Skeletal muscle tissue (tissue), 4 donors: ENCODE measurements around the gene TMCC2. TPM values are rescaled to one million over a fixed set of nuclear protein-coding genes. Genes with fewer than 3 reads are reported as not detected.

Experiments used
- H3K27ac ChIP-seq: one replicate; pipeline ENCODE4 v1.7.0; 2013; ENCODE audit warnings: mild to moderate bottlenecking, low read depth, low read length, inconsistent platforms
- H3K27me3 ChIP-seq, 3 donors: one replicate each; pipeline ENCODE4 v1.7.0; 2013; ENCODE audit warnings: low read length in 3 of 3; ENCODE audit not compliant: control insufficient read depth in 3 of 3, insufficient read depth in 3 of 3
- H3K36me3 ChIP-seq, 3 donors: one replicate each; pipeline ENCODE4 v1.7.0; 2013; ENCODE audit warnings: low read length in 3 of 3; ENCODE audit not compliant: control insufficient read depth in 3 of 3, insufficient read depth in 3 of 3
- H3K4me1 ChIP-seq, 3 donors: one replicate each; pipeline ENCODE4 v1.7.0; 2013; ENCODE audit warnings: low read length in 3 of 3, mild to moderate bottlenecking in 3 of 3; ENCODE audit not compliant: control insufficient read depth in 3 of 3, insufficient read depth in 3 of 3
- H3K4me3 ChIP-seq, 3 donors: one replicate each; pipeline ENCODE4 v1.7.0; 2013; ENCODE audit warnings: low read length in 3 of 3
- H3K9ac ChIP-seq, 3 donors: one replicate each; pipeline ENCODE4 v1.7.0; 2013; ENCODE audit warnings: low read length in 3 of 3, mild to moderate bottlenecking in 3 of 3, moderate library complexity in 2 of 3, low read depth in 1 of 3
- H3K9me3 ChIP-seq, 3 donors: one replicate each; pipeline ENCODE4 v1.7.0; 2013; ENCODE audit warnings: low read length in 3 of 3; ENCODE audit not compliant: control insufficient read depth in 3 of 3
- total RNA-seq: library from RNA; depleted of rRNA; stranded (reverse); fragments of >200 nt; gene quantifications from one replicate; pipeline ENCODE4 v1.2.3, GENCODE V29; 2014
- donor health status: Osteomylitis.

Gene TMCC2
- total RNA-seq, 1 donor from 2014 or later = 15.1 TPM

DNA sequence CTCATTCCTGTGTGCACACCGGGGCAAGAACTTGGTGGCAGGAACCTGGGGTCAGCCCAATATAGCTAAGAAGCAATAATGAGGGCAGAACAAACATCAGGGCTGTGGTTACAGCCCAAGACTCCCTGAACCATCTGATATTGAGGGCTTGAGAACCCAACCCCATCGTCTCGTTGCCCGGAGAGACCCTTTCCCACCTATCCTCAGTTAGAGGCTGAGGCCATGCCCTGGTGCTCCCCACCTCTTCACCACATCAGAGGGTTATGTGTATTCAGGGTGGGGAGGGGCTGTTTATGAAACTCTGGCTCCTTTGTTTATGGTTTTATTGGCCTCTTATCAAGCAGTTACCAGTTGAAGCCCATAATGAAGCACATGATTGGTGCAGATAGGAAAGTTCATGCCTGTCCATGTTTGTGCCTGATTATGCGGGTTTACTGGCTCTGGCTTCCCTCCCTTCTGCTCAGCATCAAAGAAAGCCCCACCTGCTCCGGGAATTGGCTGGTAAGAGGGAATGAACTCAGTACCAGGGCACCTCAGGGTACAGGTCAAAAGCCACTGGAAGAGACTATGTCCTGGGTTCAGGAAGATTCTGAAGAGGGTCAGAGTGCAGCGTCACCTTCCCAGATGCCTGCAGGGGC is 79.3 kb downstream of the TMCC2 start:
- Histone ChIP-seq H3K27ac (no peak overlapping the region), H3K4me3 (no peak overlapping the region), H3K9ac (no peak overlapping the region), H3K36me3 (peaks cover 21 to 64% (median 60%) of the 10 kb centered on the region in 3 donors), H3K27me3 (no peaks in the 10 kb centered on the region), H3K9me3 (no peaks in the 10 kb centered on the region), H3K4me1 (no peaks in the 10 kb centered on the region)

DNA sequence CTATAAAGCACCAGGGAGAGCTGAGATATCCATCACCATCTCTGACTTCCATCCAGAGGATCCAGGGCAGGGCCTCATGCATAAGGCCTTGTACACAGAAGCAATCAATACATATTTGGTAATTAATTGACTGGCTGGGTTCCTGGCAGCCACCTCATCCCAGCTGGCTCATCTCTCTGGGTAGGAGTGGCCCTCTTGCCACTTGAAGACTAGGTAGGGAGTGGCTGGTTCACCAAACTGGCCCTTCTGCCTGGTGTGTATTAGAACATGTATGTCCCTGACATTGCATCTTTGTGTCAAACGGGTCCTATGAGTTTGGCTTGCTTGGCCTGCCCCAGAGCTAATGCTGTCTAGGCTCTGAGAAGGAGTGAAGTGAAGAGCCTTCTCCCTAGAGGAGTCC is 82.0 kb downstream of the TMCC2 start:
- H3K4me1 ChIP-seq = peaks cover 11 to 12% (median 12%) of the 10 kb centered on the region in 3 donors
- H3K27ac ChIP-seq = no peak overlapping the region
- no peak overlapping the region for H3K4me3 ChIP-seq
- no peaks in the 10 kb centered on the region for H3K9me3 ChIP-seq
- H3K9ac ChIP-seq = no peak overlapping the region
- no peaks in the 10 kb centered on the region for H3K27me3 ChIP-seq
- H3K36me3 ChIP-seq = peaks cover 9 to 47% (median 41%) of the 10 kb centered on the region in 3 donors

DNA sequence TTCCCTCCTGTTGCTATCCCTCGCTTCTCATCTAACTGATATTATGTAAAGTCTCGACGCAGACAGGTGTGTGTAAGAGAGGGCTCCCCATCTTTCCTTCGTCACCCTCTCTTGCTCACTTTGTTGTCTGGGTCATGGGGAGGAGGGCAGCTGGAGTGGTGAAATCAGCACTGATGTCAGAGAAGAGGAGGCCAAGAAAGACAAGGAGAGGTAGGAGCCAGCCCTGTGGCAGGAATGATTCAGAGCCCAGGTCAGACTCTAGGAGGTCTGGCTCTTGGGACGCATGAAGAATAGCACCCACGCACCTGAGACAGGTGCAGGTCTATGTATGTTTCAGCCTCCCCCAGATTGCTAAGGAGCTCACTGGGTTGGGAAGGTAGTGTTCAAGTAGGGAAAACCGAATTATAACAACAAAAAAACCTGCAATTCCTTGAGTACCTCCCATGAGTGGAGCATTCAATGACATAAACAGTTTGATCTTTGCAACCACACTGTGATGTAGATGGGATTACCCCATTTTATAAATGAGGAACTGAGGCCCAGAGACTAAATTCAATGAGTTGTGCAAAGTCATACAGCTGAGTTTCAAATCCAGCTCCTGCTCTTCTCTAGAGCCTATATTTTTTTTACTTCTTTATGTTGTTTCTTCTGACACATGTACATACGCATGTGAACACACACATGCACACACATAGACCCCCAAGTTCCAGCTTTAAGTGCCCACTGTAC is 83.4 kb downstream of the TMCC2 start:
- no peaks in the 10 kb centered on the region for H3K27me3 ChIP-seq
- H3K4me1 ChIP-seq = peaks cover 12 to 19% (median 14%) of the 10 kb centered on the region in 3 donors
- no peak overlapping the region for H3K4me3 ChIP-seq
- H3K9me3 ChIP-seq = no peaks in the 10 kb centered on the region
- peaks cover 2 to 37% (median 33%) of the 10 kb centered on the region in 3 donors for H3K36me3 ChIP-seq
- no peak overlapping the region for H3K27ac ChIP-seq
- no peak overlapping the region for H3K9ac ChIP-seq

DNA sequence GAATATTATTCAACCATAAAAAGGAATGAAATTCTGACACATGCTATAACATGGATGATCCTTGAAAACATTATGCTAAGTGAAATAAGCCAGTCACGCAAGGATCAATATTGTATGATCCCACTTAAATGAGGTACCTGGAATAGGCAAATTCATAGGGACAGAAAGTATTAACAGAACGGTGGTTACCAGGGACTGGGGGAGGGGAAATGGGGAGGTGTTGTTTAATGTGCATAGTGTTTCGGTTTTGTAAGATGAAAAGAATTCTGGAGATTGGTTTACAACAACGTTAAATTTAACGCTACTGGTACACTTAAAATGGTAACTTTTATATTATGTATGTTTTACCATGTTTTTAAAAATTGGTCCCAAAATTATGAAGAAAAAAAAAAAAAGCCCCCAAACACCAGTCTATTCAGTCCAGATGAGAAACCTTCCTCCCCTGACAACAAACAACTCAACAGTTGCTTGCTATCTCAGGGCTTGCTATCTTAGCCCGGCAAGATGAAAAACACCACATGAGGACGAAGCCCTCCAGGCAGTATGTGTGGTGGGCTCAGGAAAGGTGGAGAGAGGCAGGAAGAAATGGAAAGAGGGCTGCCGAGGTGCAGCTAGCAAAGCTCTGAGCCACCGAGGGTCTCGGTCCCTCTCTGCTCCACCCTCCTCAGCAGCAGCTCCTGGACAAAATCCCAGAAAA is 85.3 kb downstream of the TMCC2 start:
- H3K4me1 ChIP-seq = peaks cover 30 to 38% (median 33%) of the 10 kb centered on the region in 3 donors
- no peaks in the 10 kb centered on the region for H3K9me3 ChIP-seq
- H3K36me3 ChIP-seq = peaks cover 2 to 21% (median 18%) of the 10 kb centered on the region in 3 donors
- no peaks in the 10 kb centered on the region for H3K27me3 ChIP-seq
- H3K4me3 ChIP-seq = peak overlapping the region in 2 of 3 donors; percentile 22 to 27
- H3K27ac ChIP-seq = peak overlapping the region; percentile 66
- peak overlapping the region; percentile 36 to 64 (median 41) for H3K9ac ChIP-seq

DNA sequence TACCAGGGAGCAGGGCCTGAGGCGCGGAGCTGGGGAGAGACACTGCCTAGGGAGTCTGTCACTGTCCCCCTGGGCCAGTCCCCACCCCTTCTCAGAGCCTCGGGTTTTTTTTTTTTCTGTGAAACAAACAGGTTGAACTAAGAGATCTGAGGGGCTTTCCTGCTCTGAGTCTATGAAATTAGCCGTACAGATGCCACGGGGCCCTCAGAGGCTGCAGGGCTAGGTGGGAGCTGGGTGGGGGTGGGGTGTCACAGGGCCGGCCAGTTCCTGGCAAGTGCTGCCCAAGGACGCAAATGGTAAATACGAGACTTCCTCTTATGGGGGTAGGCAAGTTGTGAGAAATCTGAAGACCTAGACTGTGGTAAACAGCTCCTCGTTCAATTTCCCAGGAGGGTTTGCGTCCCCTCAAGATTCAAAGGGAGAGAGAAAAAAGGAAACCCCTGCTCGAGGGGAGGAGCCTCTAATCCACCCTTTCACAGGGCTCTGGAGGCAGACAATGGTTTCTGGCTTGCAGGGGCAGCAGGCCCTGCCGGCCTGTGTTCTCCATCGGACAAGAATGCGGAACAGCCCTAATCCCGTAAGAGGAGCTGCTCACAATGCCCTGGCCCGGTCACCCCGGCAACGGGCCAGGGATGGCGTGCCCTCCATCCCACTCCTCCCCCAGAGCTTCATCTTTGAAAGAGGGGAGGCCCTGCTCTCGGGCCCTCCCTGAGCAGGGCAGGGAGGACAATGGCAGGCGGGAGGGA is 86.0 kb downstream of the TMCC2 start:
- H3K27ac ChIP-seq = peak overlapping the region; percentile 66
- H3K4me3 ChIP-seq = peak overlapping the region; percentile 18 to 27 (median 22)
- H3K4me1 ChIP-seq = peaks cover 38 to 45% (median 40%) of the 10 kb centered on the region in 3 donors
- no peaks in the 10 kb centered on the region for H3K9me3 ChIP-seq
- H3K9ac ChIP-seq = peak overlapping the region; percentile 36 to 64 (median 41)
- peaks cover 2 to 16% (median 13%) of the 10 kb centered on the region in 3 donors for H3K36me3 ChIP-seq
- no peaks in the 10 kb centered on the region for H3K27me3 ChIP-seq

DNA sequence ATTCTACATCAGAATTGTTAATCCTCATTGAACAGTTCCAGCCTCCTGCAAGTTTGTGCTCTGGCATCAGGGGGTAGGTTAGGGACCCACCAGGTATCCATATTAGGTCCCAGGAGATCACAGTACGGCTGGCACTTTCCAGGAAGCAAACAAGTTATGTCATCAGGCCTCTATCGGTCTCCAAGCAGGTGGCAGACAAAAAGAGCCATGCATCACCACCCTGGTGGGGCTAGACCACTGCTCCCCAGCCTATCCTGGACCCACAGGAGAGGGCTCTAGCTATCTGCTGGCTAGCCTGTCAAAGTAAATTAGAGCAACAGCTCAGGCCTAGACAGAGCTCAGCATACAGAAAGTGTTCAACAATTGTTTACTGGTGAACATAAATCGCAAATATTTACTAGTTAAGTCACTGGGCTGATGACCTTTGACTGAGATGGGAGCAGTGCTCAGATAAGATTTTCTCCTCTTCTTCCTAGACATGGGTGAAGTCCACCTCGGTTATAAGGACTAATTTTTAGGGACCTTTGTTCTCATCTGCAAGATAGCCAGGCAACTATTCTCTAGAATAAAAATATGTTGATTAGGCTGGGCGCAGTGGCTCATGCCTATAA is 87.4 kb downstream of the TMCC2 start:
- Histone ChIP-seq H3K27me3 (no peaks in the 10 kb centered on the region), H3K9ac (no peak overlapping the region), H3K36me3 (peaks cover 0 to 14% (median 8%) of the 10 kb centered on the region in 3 donors), H3K9me3 (no peaks in the 10 kb centered on the region), H3K4me1 (peaks cover 48 to 58% (median 53%) of the 10 kb centered on the region in 3 donors), H3K4me3 (no peak overlapping the region), H3K27ac (no peak overlapping the region)

DNA sequence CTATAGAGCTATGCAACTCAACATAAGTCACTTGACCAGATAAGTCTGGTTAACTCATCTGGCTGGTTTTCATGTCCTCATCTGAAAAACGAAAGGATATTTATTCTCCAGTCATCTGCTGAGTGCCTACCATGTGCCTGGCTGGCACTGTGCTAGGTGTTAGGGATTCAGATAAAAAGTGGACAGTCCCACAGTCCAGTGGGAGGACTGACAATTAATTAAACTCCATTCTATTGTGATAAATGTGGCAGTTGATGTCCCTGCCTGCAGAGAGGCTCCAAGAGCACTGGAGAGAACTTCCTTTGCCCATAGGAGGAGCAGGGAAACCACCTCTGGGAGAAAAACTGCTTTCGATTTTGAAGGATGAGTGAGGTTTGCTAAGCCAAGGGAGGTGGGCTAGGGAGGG is 88.4 kb downstream of the TMCC2 start:
- Histone ChIP-seq H3K9me3 (no peaks in the 10 kb centered on the region), H3K27me3 (no peaks in the 10 kb centered on the region), H3K4me1 (peaks cover 55 to 66% (median 59%) of the 10 kb centered on the region in 3 donors), H3K9ac (no peak overlapping the region), H3K36me3 (peaks cover 0 to 5% (median 0%) of the 10 kb centered on the region in 3 donors), H3K27ac (no peak overlapping the region), H3K4me3 (no peak overlapping the region)

DNA sequence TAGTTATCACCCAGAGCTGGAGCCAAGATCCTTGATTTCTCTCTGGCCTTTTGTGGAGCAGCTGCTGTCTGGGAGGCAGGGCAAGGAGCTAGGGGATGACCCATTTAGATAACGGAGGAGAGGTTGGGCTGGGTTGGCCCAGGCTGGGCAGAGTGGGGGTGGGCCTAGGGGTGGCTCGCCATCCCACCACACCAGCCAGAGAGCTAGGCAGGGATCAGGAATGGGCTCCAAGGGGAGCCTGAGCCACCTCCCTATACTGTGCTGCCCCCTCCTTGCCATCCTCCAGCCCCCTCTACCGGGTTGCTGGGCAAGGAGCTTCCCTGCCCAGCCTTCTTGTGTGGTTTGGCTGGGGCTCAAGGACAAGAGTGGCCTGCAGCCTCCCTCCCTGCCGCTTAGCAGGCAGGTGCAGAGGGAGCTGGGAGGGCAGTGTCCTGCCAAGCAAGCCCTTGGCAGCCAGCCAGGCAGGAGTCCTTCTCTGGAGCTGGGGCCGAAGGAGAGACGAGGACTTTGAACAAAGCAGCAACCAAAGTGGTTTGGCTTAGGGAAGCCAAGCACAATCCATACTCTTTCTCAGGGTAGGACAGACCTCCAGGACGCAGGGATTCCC is 89.7 kb downstream of the TMCC2 start:
- Histone ChIP-seq H3K27me3 (no peaks in the 10 kb centered on the region), H3K27ac (peak overlapping the region; percentile 48), H3K9me3 (no peaks in the 10 kb centered on the region), H3K4me1 (peaks cover 62 to 70% (median 63%) of the 10 kb centered on the region in 3 donors), H3K9ac (peak overlapping the region in 2 of 3 donors; percentile 35 to 47), H3K36me3 (no peaks in the 10 kb centered on the region), H3K4me3 (peak overlapping the region in 2 of 3 donors; percentile 25 to 35)
